K562 (cell line): ENCODE data around the gene ALG14. TPM values are rescaled to one million over a fixed set of nuclear protein-coding genes. Genes with fewer than 3 reads are reported as not detected.
A peak's percentile ranks its signal among the peaks of the same experiment; 100 is the strongest.

ENCODE experiments used
- ARID1B ChIP-seq: fragments of 450-650 bp; IDR thresholded peaks from 2 replicates; pipeline ENCODE4 v1.6.1; 2016; ENCODE audit warnings: antibody characterized with exemption, mild to moderate bottlenecking, inconsistent platforms
- ARNT ChIP-seq, 2 experiments: fragments of 450-650 bp; IDR thresholded peaks; 2 replicates each; pipeline ENCODE4 v1.6.1; 2016; ENCODE audit warnings: mild to moderate bottlenecking in 1 of 2
- BRD9 ChIP-seq: fragments of 450-650 bp; IDR thresholded peaks from 2 replicates; pipeline ENCODE4 v1.6.1; 2018; ENCODE audit warnings: low read depth; ENCODE audit not compliant: partially characterized antibody
- CBFA2T3 ChIP-seq: fragments of 450-650 bp; IDR thresholded peaks from 2 replicates; pipeline ENCODE4 v1.6.1; 2017
- E2F8 ChIP-seq: fragments of 450-650 bp; IDR thresholded peaks from 2 replicates; pipeline ENCODE4 v1.7.1; 2018; ENCODE audit warnings: mild to moderate bottlenecking, low read depth; ENCODE audit not compliant: partially characterized antibody
- E4F1 ChIP-seq: fragments of 250-450 bp; sonication (Bioruptor Pico); IDR thresholded peaks from 2 replicates; pipeline ENCODE4 v1.5.0; 2021; ENCODE audit warnings: mild to moderate bottlenecking, borderline replicate concordance
- MTA2 ChIP-seq: fragments of 450-650 bp; IDR thresholded peaks from 2 replicates; pipeline ENCODE4 v1.6.1; 2016; ENCODE audit warnings: low read depth
- NEUROD1 ChIP-seq: fragments of 150-350 bp; IDR thresholded peaks from 2 replicates; pipeline ENCODE4 v1.6.1; 2014; ENCODE audit warnings: borderline replicate concordance, low read length, low read depth; ENCODE audit not compliant: partially characterized antibody
- NRF1 ChIP-seq, 2 experiments: fragments of 450-650 bp; IDR thresholded peaks in 1 of 2; conservative IDR thresholded peaks in 1 of 2; 2 replicates each; pipeline ENCODE4 v1.6.1; 2014; ENCODE audit warnings: mild to moderate bottlenecking in 2 of 2
- POLR2B ChIP-seq: fragments of 450-650 bp; IDR thresholded peaks from 2 replicates; pipeline ENCODE4 v1.6.1; 2018; ENCODE audit warnings: low read depth; ENCODE audit not compliant: partially characterized antibody
- POLR2G ChIP-seq: fragments of 200-400 bp; formaldehyde crosslinking; IDR thresholded peaks from 2 replicates; pipeline ENCODE4 v1.6.1; 2017; ENCODE audit warnings: low read depth, mild to moderate bottlenecking, antibody characterized with exemption, low read length, moderate library complexity
- SMAD4 ChIP-seq: fragments of 250-450 bp; sonication (Bioruptor Pico); conservative IDR thresholded peaks from 2 replicates; pipeline ENCODE4 v1.8.0; 2021; ENCODE audit warnings: inconsistent platforms, mild to moderate bottlenecking, moderate library complexity
- SNAPC5 ChIP-seq: fragments of 250-450 bp; sonication (Bioruptor Pico); IDR thresholded peaks from 2 replicates; pipeline ENCODE4 v1.8.0; 2021; ENCODE audit warnings: moderate library complexity, mild to moderate bottlenecking, inconsistent platforms
- TFE3 ChIP-seq: fragments of 450-650 bp; formaldehyde crosslinking; IDR thresholded peaks from 2 replicates; pipeline ENCODE4 v1.4.0; 2020; ENCODE audit warnings: mild to moderate bottlenecking, mixed read lengths
- XRCC5 ChIP-seq: fragments of 200-400 bp; formaldehyde crosslinking; IDR thresholded peaks from 2 replicates; pipeline ENCODE4 v1.6.1; 2017; ENCODE audit warnings: low read depth, mild to moderate bottlenecking, low read length
- ZBTB11 ChIP-seq, 3 experiments: fragments of 200-800 bp in 1 of 3; fragments of 250-450 bp in 1 of 3; fragments of 450-650 bp in 1 of 3; sonication (Bioruptor Pico) in 1 of 3; sonication (Bioruptor generic) in 1 of 3; formaldehyde crosslinking in 1 of 3; IDR thresholded peaks; 2 replicates each; pipeline versions ENCODE4 v1.6.1 to v1.8.0; 2016 to 2022; ENCODE audit warnings: mild to moderate bottlenecking in 2 of 3, missing genetic modification characterization in 2 of 3, missing compliant biosample characterization in 1 of 3, moderate library complexity in 1 of 3
- ZNF324 ChIP-seq: fragments of 250-450 bp; sonication (Bioruptor Pico); IDR thresholded peaks from 2 replicates; pipeline ENCODE4 v1.4.0; 2020; ENCODE audit warnings: mild to moderate bottlenecking
- ZNF41 ChIP-seq: fragments of 250-450 bp; sonication (Bioruptor Pico); conservative IDR thresholded peaks from 2 replicates; pipeline ENCODE4 v1.4.0; 2020; ENCODE audit warnings: mild to moderate bottlenecking
- polyA plus RNA-seq, 8 experiments: library from polyadenylated mRNA; depleted of rRNA in 4 of 8; stranded (reverse) in 5 of 8; unstranded in 3 of 8; fragments of >200 nt; fragmentation: Nextera tagmentation in 2 of 8; fragmentation: Illumina TruSeq in 1 of 8; extraction: Ambion mirVana in 2 of 8; extraction: Trizol in 1 of 8; gene quantifications; 2 replicates each; pipeline versions ENCODE4 v1.2.1 to v1.2.3, GENCODE V29; 2011 to 2014; ENCODE audit warnings: inconsistent platforms in 1 of 8, missing spikeins in 1 of 8
- total RNA-seq, 7 experiments: library from RNA; depleted of rRNA in 6 of 7; stranded (reverse); fragments of >200 nt in 6 of 7; fragmentation: Illumina TruSeq in 2 of 7; extraction: Trizol in 2 of 7; gene quantifications; 2 replicates each; pipeline versions ENCODE4 v1.2.1 to v1.2.3, GENCODE V29; 2011 to 2021; ENCODE audit warnings: low replicate concordance in 1 of 7

Gene ALG14
- total and polyA plus RNA-seq, 9 of the 15 experiments (the other 6 are each of a cell fraction or from before 2014, with no cell fraction given) = 2.8 to 16.2 (median 4.9) TPM

GRCh38 chr1:95086949-95087533 lies 14.3 kb upstream of the ALG14 start (continued):
- TF ChIP-seq E4F1 (no peak), ZNF41 (CRISPR knock-in tag) (no peak), E2F8 (no peak), NRF1 (conservative IDR thresholded peaks at IDR 0.05 in 1 of 2, IDR thresholded peaks at IDR 0.05 in 1 of 2) (no peak), ARNT (IDR thresholded peaks at IDR 0.05) (no peak), ZBTB11 (CRISPR knock-in tag; IDR thresholded peaks at IDR 0.05) (no peak), ARID1B (peak; percentile 48; the same call in 1 of the 2 replicates), CBFA2T3 (peak; percentile 69), SNAPC5 (CRISPR knock-in tag) (no peak), SMAD4 (no peak), XRCC5 (no peak), TFE3 (CRISPR knock-in tag) (no peak), POLR2B (no peak), POLR2G (no peak), MTA2 (no peak), BRD9 (no peak), NEUROD1 (no peak), ZNF324 (CRISPR knock-in tag) (no peak)
